GM18867 (cell line): Measurements from ENCODE around the gene SPTLC2.
"Not testable (repeated sequence)": the region's sequence is repeated elsewhere in the genome, so short reads cannot be mapped to it uniquely, and the experiment has no call there.

Source experiments
- ATAC-seq: cut with Tn5 transposase; IDR thresholded peaks from one replicate; pipeline ENCODE4 v1.9.1; 2021; ENCODE audit warnings: mild to moderate bottlenecking, moderate library complexity; ENCODE audit not compliant: unreplicated experiment

SPTLC2 gene

GRCh38 chr14:77590845-77591485 is 25.5 kb downstream of the SPTLC2 start:
- ATAC-seq = no peak

- ATAC-seq = no peak
Observed at GRCh38 chr14:77589099-77589498, 27.3 kb downstream of the SPTLC2 start.

DNA sequence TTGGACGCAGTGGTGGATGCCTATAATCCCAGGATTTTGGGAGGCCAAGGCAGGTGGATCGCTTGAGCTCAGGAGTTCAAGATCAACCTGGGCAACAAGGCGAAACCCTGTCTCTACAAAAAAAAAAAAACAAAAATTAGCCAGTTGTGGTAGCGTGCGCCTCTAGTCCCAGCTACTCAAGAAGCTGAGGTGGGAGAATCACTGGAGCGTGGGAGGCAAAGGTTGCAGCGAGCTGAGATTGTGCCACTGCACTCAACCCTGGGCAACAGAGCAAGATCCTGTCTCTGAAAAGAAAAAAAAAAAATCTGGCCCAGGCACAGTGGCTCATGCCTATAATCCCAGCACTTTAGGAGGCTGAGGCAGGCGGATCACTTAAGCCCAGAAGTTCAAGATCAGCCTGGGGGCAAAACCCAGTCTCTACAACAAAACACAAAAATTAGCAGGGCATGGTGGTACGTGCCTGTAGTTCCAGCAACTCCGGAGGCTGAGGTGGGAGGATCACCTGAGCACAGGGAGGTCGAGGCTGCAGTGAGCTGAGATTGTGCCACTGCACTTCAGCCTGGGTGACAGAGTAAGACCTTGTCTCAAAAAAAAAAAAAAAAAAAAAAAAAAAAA is 27.9 kb downstream of the SPTLC2 start:
- not testable (repeated sequence) for ATAC-seq

- ATAC-seq = no peak
Observed at GRCh38 chr14:77585385-77585784, 31.1 kb downstream of the SPTLC2 start.

DNA sequence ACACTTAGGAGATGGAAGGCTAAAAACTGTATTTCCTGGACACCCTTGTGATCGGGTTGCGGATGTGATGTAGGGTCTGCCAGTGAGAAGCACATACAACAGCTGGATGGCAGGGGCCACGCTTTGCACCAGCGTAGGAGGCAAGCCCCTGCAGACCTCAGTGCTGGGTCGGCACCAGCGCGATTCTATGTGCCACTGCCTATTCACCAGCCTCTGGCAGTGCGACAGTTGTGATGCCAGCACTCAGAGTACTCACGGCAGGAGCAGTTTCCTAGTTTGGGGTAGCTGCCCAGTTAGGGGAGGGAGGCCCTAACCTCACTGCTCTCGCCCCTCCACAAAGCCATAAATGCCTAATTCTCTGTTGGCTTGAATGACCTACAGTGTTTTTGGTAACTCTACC is 31.6 kb downstream of the SPTLC2 start:
- ATAC-seq = no peak

- ATAC-seq = no peak
Observed at GRCh38 chr14:77583657-77584056, 32.8 kb downstream of the SPTLC2 start.

DNA sequence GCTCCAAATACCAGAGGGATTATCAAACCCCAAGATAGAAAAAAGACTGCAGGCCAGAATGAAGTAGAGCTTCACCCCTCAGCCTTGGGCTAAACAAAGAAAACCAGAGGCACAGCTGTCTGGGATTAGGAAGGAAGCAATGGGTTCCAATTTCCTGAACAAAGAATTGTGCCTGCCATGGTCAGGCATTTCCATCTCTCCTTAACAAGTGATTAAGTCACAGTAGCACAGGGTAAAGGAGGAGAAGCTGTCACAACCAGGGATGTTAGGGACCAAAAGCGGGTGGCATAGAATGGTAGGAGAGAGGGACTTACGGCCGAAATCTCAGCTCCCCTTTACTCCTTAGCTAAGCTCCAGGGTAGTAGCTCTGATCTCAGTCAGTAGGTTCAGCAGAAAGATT is 33.9 kb downstream of the SPTLC2 start:
- ATAC-seq = no peak

- peak; percentile 95 for ATAC-seq
Observed at GRCh38 chr14:77580964-77581505, 35.4 kb downstream of the SPTLC2 start.

DNA sequence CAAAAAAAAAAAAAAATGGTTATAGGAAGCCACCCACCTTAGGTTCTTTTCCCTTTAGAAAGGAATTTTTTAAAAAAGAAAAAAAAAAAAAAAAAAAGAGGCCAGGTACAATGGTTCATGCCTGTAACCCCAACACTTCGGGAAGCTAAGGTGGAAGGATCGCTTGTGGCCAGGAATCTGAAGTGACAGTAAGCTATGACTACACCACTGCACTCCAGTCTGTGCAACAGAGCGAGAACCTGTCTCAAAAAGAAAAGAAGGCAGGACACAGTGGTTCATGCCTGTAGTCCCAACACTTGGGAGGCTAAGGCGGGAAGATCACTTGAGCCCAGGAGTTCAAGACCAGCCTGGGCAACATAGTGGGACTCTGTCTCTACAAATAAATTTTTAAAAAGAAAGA is 36.0 kb downstream of the SPTLC2 start:
- no peak for ATAC-seq

DNA sequence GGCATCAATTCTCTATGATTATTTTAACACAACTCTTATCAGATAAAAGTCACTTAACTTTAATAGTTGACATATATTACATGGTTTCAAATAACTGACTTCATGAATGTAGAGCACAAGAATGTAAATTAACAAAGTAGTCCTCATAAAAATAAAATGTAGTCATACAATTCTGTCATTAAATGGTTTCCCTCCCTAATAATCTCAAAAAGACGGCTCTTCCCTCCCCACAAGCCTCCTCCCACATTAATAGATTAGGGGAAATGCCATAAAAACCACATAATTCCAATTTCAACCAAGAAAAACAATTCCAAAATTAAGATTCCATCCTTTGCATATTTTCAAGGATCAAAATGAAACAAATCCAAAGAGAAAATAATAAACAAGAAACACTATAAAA is 36.7 kb downstream of the SPTLC2 start:
- no peak for ATAC-seq

DNA sequence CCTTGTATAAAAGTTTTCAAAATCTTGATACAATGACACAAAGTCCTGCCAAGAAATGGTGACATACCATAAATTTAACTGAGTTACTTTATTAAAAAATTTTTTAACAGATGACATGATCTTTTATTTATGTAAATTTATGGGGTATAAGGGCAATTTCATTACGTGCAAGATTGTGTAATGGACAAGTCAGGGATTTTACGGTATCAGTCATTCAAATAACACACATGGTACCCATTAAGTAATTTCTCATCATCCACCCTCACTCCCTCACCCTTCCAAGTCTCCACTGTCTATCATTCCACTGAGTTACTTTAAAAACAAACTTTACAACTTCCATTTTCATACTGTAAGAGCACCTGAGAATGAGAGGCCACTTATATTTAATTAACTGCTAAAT is 37.4 kb downstream of the SPTLC2 start:
- no peak for ATAC-seq

GRCh38 chr14:77574446-77575115 is 41.9 kb downstream of the SPTLC2 start:
- no peak for ATAC-seq

DNA sequence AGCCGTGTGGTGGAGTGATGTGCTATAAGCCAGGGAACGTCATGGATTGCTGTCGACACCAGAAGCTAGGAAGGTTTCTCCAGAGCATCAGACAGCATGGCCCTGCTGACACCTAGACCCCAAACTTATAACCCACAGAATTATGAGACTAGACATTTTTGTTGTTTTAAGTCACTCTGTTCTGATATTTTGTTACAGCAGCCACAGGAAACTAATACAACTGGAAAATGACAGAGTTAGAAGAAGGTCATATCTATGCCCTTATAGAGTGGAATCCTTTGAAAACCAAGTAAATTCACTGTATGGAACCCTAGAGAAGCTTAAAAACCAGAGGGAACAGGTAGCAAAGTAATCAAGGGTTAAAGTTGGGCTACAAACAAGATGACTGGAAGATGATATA is 42.5 kb downstream of the SPTLC2 start:
- no peak for ATAC-seq

DNA sequence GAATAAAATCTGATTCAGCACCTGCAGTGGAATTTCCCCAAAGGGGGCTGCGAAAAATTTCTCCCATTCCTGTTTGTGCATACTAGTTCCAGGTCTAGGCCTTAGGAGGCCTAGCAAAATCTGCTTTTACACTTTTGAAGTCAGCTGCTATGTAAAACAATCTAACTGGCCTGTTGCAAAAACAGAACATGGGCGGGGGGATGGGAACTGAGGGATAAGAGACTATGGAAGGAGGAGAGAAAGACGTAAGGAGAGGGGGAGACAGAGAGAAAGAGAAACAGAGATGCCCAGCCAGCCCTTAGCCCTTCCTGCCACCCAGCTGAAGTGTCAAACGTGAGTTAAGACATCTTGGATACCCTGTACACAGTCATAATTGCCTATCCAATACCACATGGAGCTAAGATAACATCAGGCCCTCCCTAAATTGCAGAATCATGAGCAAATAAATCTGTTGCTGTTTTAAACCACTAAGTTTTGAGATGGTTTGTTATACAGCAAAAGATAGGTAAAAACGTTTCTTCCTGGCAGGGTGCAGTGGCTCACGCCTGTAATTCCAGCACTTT is 45.6 kb downstream of the SPTLC2 start:
- ATAC-seq = no peak

GRCh38 chr14:77565994-77566305 is 50.5 kb downstream of the SPTLC2 start:
- no peak for ATAC-seq

DNA sequence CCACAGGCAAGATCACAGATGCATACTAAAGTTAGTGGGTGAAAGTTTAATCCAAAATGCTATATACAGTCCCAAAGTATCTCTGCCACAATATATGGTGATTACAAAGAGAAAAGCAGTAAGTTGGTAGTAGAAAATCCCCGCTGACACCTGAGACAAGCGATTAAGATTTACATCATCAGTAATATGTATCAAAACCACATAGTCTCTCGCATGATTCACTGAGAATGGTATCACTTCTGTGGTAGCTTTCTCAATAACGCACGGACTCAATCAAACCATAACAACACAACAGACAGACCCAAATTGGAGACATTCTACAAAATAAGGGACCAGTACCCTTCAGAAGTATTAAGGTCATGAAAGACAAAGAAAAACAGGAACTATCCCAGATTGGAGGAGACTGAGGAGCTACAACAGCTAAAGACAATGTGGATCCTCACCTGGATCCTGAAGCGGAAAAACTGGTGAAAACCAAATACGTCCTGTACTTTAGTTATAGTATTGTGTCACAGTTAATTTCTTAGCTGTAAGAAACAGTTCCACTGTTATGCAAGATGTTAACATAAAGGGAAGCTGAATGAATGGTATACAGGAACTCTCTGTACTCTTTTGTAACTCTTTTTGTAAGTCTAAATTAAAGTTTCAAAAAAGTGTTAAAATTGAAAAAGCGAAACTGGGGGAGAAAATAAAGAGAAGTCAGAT is 51.0 kb downstream of the SPTLC2 start:
- no peak for ATAC-seq

- no peak for ATAC-seq
Observed at GRCh38 chr14:77562681-77563080, 53.8 kb downstream of the SPTLC2 start.

DNA sequence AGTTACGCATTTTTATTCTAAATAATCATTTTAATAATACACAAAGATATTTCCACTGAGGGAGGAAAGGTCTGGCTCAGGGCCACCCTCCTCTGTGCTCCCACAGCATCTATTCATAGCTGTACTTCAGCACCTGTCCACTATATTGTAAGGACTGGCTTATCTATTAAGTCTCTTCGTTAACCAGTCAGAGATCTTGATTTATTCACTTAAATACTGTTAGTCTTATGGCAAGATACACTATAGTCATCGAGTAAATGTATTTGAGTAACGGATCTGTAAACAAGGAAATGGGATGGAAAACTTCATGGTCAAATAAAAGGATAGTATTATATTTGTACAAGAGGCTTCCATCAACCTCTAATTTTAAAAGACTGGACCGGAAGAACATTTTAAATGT is 54.6 kb downstream of the SPTLC2 start:
- ATAC-seq = no peak

GRCh38 chr14:77559381-77559780 is 57.1 kb downstream of the SPTLC2 start:
- ATAC-seq = no peak

DNA sequence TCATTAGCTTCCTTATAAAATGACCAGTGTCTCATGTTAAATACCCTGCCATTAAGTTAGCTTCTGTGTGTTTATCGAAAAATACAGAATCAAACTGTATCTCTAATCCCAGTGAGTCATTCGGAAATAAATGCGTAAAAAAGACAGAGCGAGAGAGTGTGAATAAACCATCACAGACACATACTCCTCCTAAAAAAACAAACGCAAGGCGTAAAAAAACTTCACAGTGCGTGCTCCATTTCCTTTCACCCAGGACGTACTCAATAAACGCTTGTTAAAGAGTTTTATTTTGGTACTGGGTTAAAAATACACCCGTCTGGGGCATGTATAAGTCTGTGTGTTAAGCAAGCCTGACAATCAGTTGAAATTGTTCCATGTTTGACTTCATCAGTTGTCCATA is 59.0 kb downstream of the SPTLC2 start:
- ATAC-seq = no peak

DNA sequence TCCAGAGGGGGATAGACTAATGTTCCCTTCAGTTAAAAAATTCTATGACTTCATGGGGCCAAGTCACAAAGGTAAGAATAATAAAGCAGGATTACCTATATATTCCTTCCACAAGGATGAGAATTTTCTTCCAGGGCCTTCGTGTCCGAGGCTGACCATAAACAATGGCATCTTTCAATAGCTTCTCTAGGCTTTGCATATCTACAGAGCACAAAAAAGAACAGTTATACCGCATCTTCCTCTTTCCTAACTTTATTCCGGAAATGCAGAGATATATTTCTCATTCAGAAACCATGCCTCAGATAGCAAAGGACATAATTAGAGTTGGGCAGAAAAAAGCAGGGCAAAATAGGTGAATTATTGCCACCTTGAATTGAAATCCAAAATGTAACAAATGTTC is 59.5 kb downstream of the SPTLC2 start:
- no peak for ATAC-seq
